Parathyroid adenoma (tissue), 2 donors: ENCODE results near the gene RGMB.

Experiments
- H2AFZ ChIP-seq: fragments of 300-600 bp; sonication (generic); one replicate; pipeline ENCODE4 v1.7.0; 2017; ENCODE audit warnings: antibody characterized with exemption, mild to moderate bottlenecking
- H3K27ac ChIP-seq: fragments of 300-600 bp; sonication (generic); one replicate; pipeline ENCODE4 v1.7.0; 2017
- H3K27me3 ChIP-seq: fragments of 300-600 bp; sonication (generic); one replicate; pipeline ENCODE4 v1.7.0; 2017; ENCODE audit warnings: low read length; ENCODE audit not compliant: control insufficient read depth, insufficient read depth
- H3K36me3 ChIP-seq: fragments of 300-600 bp; sonication (generic); one replicate; pipeline ENCODE4 v1.7.0; 2017; ENCODE audit warnings: low read length; ENCODE audit not compliant: control insufficient read depth, insufficient read depth
- H3K4me1 ChIP-seq: fragments of 300-600 bp; sonication (generic); one replicate; pipeline ENCODE4 v1.7.0; 2017; ENCODE audit warnings: control low read depth
- H3K4me2 ChIP-seq: fragments of 300-600 bp; sonication (generic); one replicate; pipeline ENCODE4 v1.7.0; 2017; ENCODE audit warnings: low read length
- H3K4me3 ChIP-seq: fragments of 300-600 bp; sonication (generic); one replicate; pipeline ENCODE4 v1.7.0; 2017; ENCODE audit warnings: low read depth, low read length
- H3K79me2 ChIP-seq: fragments of 300-600 bp; sonication (generic); one replicate; pipeline ENCODE4 v1.7.0; 2017; ENCODE audit warnings: control low read depth
- H3K9ac ChIP-seq: fragments of 300-600 bp; sonication (generic); one replicate; pipeline ENCODE4 v1.7.0; 2017; ENCODE audit warnings: mild to moderate bottlenecking
- H3K9me3 ChIP-seq: fragments of 300-600 bp; sonication (generic); one replicate; pipeline ENCODE4 v1.7.0; 2017; ENCODE audit warnings: low read length; ENCODE audit not compliant: control insufficient read depth
- TF ChIP-seq, protein P1 (sequence below): fragments of 300-600 bp; sonication (generic); IDR thresholded peaks from one replicate; pipeline ENCODE4 v1.7.0; 2017; ENCODE audit warnings: antibody characterized with exemption, mild to moderate bottlenecking
- donor health status: primary hyperparathyroidism.

The RGMB gene

DNA sequence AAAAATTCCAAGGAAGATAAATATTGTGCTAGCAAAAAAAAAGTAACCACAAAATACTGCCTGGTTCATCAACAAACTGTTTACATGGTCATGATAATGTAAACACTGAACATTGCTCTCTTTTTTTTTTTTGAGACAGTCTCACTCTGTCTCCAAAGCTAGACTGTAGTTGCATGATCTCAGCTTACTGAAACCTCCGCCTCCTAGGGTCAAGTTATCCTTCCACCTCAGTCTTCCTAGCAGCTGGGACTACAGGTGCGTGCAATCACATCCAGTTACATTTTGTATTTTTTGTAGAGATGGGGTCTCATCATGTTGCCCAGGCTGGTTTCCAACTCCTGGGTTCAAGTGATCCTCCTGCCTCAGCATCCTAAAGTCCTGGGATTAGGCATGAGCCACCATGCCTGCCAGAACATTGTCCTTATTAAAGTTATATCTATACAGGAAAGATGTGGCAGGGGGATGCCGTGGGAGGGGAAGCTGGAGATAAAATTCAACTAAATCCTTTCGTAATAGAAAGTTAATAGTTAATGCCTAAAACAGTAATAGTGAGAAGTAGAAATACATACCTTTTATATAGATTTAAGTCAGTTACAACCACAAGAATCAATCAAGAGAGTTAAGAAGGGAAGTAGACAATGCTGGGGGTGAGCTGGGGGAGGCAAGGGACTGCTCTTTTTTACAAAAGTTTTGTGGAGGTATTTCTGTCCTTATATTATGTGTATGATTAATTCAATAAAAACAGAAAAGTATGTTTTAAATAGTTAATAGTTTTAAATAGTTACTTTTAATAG lies 52.3 kb downstream of the RGMB start:
- no peak overlapping the region for H3K4me2 ChIP-seq
- no peak overlapping the region for H3K4me3 ChIP-seq
- H3K79me2 ChIP-seq: no peaks in the 10 kb centered on the region
- peaks cover 2% of the 10 kb centered on the region for H3K4me1 ChIP-seq
- TF ChIP-seq, protein P1, sequence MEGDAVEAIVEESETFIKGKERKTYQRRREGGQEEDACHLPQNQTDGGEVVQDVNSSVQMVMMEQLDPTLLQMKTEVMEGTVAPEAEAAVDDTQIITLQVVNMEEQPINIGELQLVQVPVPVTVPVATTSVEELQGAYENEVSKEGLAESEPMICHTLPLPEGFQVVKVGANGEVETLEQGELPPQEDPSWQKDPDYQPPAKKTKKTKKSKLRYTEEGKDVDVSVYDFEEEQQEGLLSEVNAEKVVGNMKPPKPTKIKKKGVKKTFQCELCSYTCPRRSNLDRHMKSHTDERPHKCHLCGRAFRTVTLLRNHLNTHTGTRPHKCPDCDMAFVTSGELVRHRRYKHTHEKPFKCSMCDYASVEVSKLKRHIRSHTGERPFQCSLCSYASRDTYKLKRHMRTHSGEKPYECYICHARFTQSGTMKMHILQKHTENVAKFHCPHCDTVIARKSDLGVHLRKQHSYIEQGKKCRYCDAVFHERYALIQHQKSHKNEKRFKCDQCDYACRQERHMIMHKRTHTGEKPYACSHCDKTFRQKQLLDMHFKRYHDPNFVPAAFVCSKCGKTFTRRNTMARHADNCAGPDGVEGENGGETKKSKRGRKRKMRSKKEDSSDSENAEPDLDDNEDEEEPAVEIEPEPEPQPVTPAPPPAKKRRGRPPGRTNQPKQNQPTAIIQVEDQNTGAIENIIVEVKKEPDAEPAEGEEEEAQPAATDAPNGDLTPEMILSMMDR: no peak
- no peak overlapping the region for H2AFZ ChIP-seq
- H3K9me3 ChIP-seq: no peaks in the 10 kb centered on the region
- H3K27ac ChIP-seq: no peak overlapping the region
- no peaks in the 10 kb centered on the region for H3K27me3 ChIP-seq
- no peaks in the 10 kb centered on the region for H3K36me3 ChIP-seq
- no peak overlapping the region for H3K9ac ChIP-seq

DNA sequence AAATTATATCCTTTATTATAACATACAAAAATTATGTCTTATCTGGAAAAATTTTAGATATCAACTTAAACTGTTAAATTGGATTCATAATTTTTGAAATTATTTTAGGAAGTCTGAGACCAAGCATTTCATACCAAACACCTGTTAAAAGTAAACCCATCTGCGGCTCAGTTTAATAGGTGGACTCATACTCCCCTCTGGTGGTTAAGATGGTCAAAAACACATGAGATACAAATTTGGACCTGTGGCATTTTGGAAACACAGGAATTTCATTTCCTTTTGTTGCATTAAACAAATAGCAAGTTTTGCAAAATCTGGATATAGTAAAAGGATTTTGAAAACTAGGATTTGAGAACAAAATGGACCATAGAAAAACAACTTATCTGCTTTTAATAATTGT lies 53.7 kb downstream of the RGMB start:
- Histone ChIP-seq H3K4me3 (no peak overlapping the region), H3K4me2 (no peak overlapping the region), H3K4me1 (peaks cover 2% of the 10 kb centered on the region), H3K79me2 (no peaks in the 10 kb centered on the region), H3K9me3 (no peaks in the 10 kb centered on the region), H2AFZ (no peak overlapping the region), H3K9ac (no peak overlapping the region), H3K27ac (no peak overlapping the region), H3K27me3 (no peaks in the 10 kb centered on the region), H3K36me3 (no peaks in the 10 kb centered on the region)
- TF ChIP-seq, protein P1: peak; percentile 55

DNA sequence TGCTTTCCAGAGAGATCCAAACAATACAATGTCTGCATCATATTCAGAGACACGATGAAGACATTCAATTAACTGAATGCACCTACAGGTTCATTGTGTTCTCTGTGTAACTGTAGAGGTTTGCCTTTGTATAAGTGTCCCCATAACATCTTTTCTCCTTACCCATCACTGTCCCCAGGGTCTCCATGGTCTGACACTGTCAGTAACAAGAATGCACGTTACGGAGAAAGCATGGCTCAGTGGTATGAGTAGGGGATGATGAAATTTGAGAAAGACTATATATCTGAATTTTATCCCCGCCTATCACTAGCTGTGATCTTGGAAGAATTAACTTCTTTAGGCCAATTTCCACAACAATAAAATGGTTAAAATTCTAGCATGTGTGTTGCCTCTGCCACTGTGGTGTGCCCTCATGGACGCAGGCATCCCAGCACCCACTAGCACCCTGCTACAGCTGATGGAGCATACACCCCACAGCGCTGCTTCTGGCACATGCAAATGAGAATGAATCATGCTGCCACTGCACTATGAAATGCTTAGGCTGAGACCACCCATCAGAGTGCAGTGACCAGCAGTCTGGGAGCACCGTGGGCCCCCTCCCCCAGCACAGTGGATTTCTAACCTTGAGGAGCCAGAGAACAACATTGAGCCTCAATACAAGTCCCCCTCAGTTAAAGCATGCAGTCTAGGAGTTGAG lies 54.3 kb downstream of the RGMB start:
- Histone ChIP-seq H3K9me3 (no peaks in the 10 kb centered on the region), H3K36me3 (no peaks in the 10 kb centered on the region), H3K27ac (no peak overlapping the region), H2AFZ (no peak overlapping the region), H3K4me2 (no peak overlapping the region), H3K4me1 (peaks cover 2% of the 10 kb centered on the region), H3K27me3 (no peaks in the 10 kb centered on the region), H3K4me3 (no peak overlapping the region), H3K9ac (no peak overlapping the region), H3K79me2 (no peaks in the 10 kb centered on the region)
- TF ChIP-seq, protein P1: no peak

DNA sequence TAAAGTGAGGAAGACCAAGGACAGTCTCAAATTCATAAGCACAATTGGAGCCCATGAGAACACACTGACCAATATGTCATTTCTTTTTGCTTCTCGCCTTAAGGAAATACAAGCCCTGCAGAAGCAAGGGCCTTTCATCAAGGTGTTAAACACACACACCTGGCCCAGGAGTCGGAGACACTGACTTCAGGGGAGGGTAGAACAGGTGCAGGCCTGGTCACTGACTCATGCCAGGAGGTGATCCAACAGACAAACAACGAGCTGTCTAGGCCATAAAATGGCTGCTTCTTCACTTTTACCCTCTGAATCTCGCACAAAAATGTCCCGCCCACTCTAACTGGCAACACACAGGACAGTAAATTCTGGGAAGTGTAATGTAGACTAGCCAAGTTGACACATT lies 62.7 kb downstream of the RGMB start:
- Histone ChIP-seq H3K27me3 (no peaks in the 10 kb centered on the region), H3K4me2 (no peak overlapping the region), H2AFZ (no peak overlapping the region), H3K27ac (no peak overlapping the region), H3K9ac (no peak overlapping the region), H3K4me3 (no peak overlapping the region), H3K79me2 (no peaks in the 10 kb centered on the region), H3K4me1 (no peaks in the 10 kb centered on the region), H3K36me3 (no peaks in the 10 kb centered on the region), H3K9me3 (no peaks in the 10 kb centered on the region)
- TF ChIP-seq, protein P1: no peak
